ENCODE results near the gene ADD1. TPM values are rescaled to one million over a fixed set of nuclear protein-coding genes. Genes with fewer than 3 reads are reported as not detected.

Gene ADD1
- total RNA-seq, 1 donor from 2014 or later, result 240 TPM

GRCh38 chr4:2905544-2905943 is 61.9 kb downstream of the ADD1 start:
- TF ChIP-seq CTCF (IDR thresholded peaks at IDR 0.05), result no peak
- H3K36me3 Mint-ChIP-seq (ENCODE audit: low read depth), result peaks cover 52% of the 10 kb centered on the region
- H3K9me3 Mint-ChIP-seq (ENCODE audit: low read depth), result no peaks in the 10 kb centered on the region
- H3K27ac Mint-ChIP-seq (ENCODE audit: unreplicated experiment), result no peak overlapping the region
- H3K4me3 Mint-ChIP-seq (ENCODE audit: unreplicated experiment), result no peak overlapping the region
- H3K4me1 Mint-ChIP-seq (ENCODE audit: low read depth), result no peaks in the 10 kb centered on the region
- DNase-seq (ENCODE audit: low spot score), result no peak
- H3K27me3 Mint-ChIP-seq (ENCODE audit: low read depth), result no peaks in the 10 kb centered on the region

GRCh38 chr4:2906218-2906617 is 62.6 kb downstream of the ADD1 start:
- no peak for DNase-seq (ENCODE audit: low spot score)
- Mint-ChIP-seq H3K27me3 (ENCODE audit: low read depth) (no peaks in the 10 kb centered on the region), H3K27ac (ENCODE audit: unreplicated experiment) (no peak overlapping the region), H3K4me3 (ENCODE audit: unreplicated experiment) (no peak overlapping the region), H3K9me3 (ENCODE audit: low read depth) (no peaks in the 10 kb centered on the region), H3K4me1 (ENCODE audit: low read depth) (no peaks in the 10 kb centered on the region), H3K36me3 (ENCODE audit: low read depth) (peaks cover 50% of the 10 kb centered on the region)
- TF ChIP-seq CTCF (IDR thresholded peaks at IDR 0.05), result no peak

GRCh38 chr4:2907226-2907625 is 63.6 kb downstream of the ADD1 start:
- Mint-ChIP-seq H3K27ac (ENCODE audit: unreplicated experiment) (no peak overlapping the region), H3K4me1 (ENCODE audit: low read depth) (no peaks in the 10 kb centered on the region), H3K9me3 (ENCODE audit: low read depth) (no peaks in the 10 kb centered on the region), H3K27me3 (ENCODE audit: low read depth) (no peaks in the 10 kb centered on the region), H3K4me3 (ENCODE audit: unreplicated experiment) (no peak overlapping the region), H3K36me3 (ENCODE audit: low read depth) (peaks cover 48% of the 10 kb centered on the region)
- TF ChIP-seq CTCF (IDR thresholded peaks at IDR 0.05), result no peak
- DNase-seq (ENCODE audit: low spot score), result no peak

GRCh38 chr4:2907706-2908293 is 64.2 kb downstream of the ADD1 start:
- TF ChIP-seq CTCF (IDR thresholded peaks at IDR 0.05), result no peak
- no peaks in the 10 kb centered on the region for H3K9me3 Mint-ChIP-seq (ENCODE audit: low read depth)
- H3K27me3 Mint-ChIP-seq (ENCODE audit: low read depth), result no peaks in the 10 kb centered on the region
- peaks cover 49% of the 10 kb centered on the region for H3K36me3 Mint-ChIP-seq (ENCODE audit: low read depth)
- DNase-seq (ENCODE audit: low spot score), result no peak
- no peaks in the 10 kb centered on the region for H3K4me1 Mint-ChIP-seq (ENCODE audit: low read depth)
- H3K27ac Mint-ChIP-seq (ENCODE audit: unreplicated experiment), result no peak overlapping the region
- no peak overlapping the region for H3K4me3 Mint-ChIP-seq (ENCODE audit: unreplicated experiment)

GRCh38 chr4:2908686-2909085 is 65.0 kb downstream of the ADD1 start:
- TF ChIP-seq CTCF (IDR thresholded peaks at IDR 0.05), result no peak
- Mint-ChIP-seq H3K27ac (ENCODE audit: unreplicated experiment) (no peak overlapping the region), H3K27me3 (ENCODE audit: low read depth) (no peaks in the 10 kb centered on the region), H3K4me1 (ENCODE audit: low read depth) (no peaks in the 10 kb centered on the region), H3K4me3 (ENCODE audit: unreplicated experiment) (no peak overlapping the region), H3K9me3 (ENCODE audit: low read depth) (no peaks in the 10 kb centered on the region), H3K36me3 (ENCODE audit: low read depth) (peaks cover 49% of the 10 kb centered on the region)
- DNase-seq (ENCODE audit: low spot score), result no peak
